ENCODE data around the gene TREM2.

The TREM2 gene

GRCh38 chr6:41163419-41163717 is 452 bp upstream of the TREM2 start:
- no peak for DNase-seq (ENCODE audit: low read depth)
- no peak for TF ChIP-seq CTCF (IDR thresholded peaks at IDR 0.05; ENCODE audit: insufficient read depth, low read depth, low read length, missing control alignments)

DNA sequence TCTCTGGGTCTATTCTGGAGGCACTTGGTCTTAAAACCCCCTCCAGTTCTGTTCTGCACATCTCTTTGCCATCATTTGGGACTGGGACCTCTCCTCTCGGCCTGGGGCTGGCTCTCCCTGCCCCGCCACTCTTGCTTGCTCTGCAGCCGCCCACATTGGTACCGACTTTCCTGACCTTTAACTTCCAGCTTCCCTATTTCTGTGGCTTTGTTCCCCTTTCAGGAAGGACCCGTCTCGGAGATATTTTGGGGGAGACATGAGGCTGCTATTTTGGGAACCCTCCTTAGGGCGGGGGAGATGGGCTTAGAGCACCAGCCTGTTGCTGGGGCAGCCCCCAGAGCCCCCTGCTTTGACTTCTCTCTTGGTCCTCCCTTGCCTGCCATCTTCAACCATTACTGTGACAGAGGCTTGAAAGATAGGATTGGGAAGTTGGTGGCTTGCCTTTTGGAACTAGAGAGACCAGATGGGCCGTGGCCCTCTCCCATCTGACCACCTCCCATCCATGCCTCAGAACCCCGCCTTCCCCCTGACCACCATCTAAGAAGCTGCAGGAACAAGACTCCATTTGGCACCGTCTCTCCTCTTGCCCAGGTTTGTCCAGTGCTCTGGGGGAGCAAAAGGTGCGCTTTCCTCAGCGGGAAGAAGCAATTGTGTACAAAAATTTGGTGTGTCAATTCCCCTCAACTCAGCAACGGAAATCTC is 914 bp downstream of the TREM2 start:
- no peak overlapping the region for H3K4me3 ChIP-seq (ENCODE audit: low read length)
- no peak for TF ChIP-seq CTCF (IDR thresholded peaks at IDR 0.05; ENCODE audit: insufficient read depth, low read depth, low read length, missing control alignments)
- DNase-seq (ENCODE audit: low read depth) = no peak

More at GRCh38 chr6:41163419-41163717, 452 bp upstream of the TREM2 start:
- no peak overlapping the region for H3K4me3 ChIP-seq (ENCODE audit: low read length)

- no peak overlapping the region for H3K4me3 ChIP-seq (ENCODE audit: low read length)
- DNase-seq (ENCODE audit: low read depth) = peak; percentile 67
- no peak for TF ChIP-seq CTCF (IDR thresholded peaks at IDR 0.05; ENCODE audit: insufficient read depth, low read depth, low read length, missing control alignments)
These were observed 1.5 kb downstream of the TREM2 start for GRCh38 chr6:41161380-41161779.

- no peak for TF ChIP-seq CTCF (IDR thresholded peaks at IDR 0.05; ENCODE audit: insufficient read depth, low read depth, low read length, missing control alignments)
- no peak overlapping the region for H3K4me3 ChIP-seq (ENCODE audit: low read length)
- DNase-seq (ENCODE audit: low read depth) = no peak
These were observed 2.0 kb downstream of the TREM2 start for GRCh38 chr6:41160933-41161332.

GRCh38 chr6:41159415-41160082 is 3.4 kb downstream of the TREM2 start:
- DNase-seq (ENCODE audit: low read depth) = peak; percentile 57
- no peak overlapping the region for H3K4me3 ChIP-seq (ENCODE audit: low read length)
- no peak for TF ChIP-seq CTCF (IDR thresholded peaks at IDR 0.05; ENCODE audit: insufficient read depth, low read depth, low read length, missing control alignments)

- DNase-seq (ENCODE audit: low read depth) = no peak
- no peak for TF ChIP-seq CTCF (IDR thresholded peaks at IDR 0.05; ENCODE audit: insufficient read depth, low read depth, low read length, missing control alignments)
- no peak overlapping the region for H3K4me3 ChIP-seq (ENCODE audit: low read length)
These were observed 5.6 kb downstream of the TREM2 start for GRCh38 chr6:41157323-41157722.

GRCh38 chr6:41156771-41157170 is 6.1 kb downstream of the TREM2 start:
- no peak for DNase-seq (ENCODE audit: low read depth)
- no peak for TF ChIP-seq CTCF (IDR thresholded peaks at IDR 0.05; ENCODE audit: insufficient read depth, low read depth, low read length, missing control alignments)

More at GRCh38 chr6:41156771-41157170, 6.1 kb downstream of the TREM2 start:
- H3K4me3 ChIP-seq (ENCODE audit: low read length) = no peak overlapping the region

Data from epithelial cell of esophagus (primary cell).